H1 (cell line): ENCODE measurements around the gene MDH1. TPM values are rescaled to one million over a fixed set of nuclear protein-coding genes. Genes with fewer than 3 reads are reported as not detected.

Source experiments
- CTCF ChIA-PET: fragments of 300-600 bp; sonication (Branson Sonifier 250); formaldehyde crosslinking; loops from one replicate; lab custom pipeline; 2021; ENCODE audit not compliant: partially characterized antibody; lab: Charles Lee
- POLR2A ChIA-PET: fragments of 300-600 bp; sonication (Branson Sonifier 250); formaldehyde crosslinking; loops from one replicate; lab custom pipeline; 2021; ENCODE audit warnings: inconsistent platforms; ENCODE audit not compliant: partially characterized antibody; lab: Charles Lee
- DNase-seq, 2 experiments: peaks; one replicate each; pipeline versions ENCODE4 v3.0.0 to v3.0.0-alpha.2; 2010 to 2022; ENCODE audit warnings: low spot score in 2 of 2, low read depth in 1 of 2, mixed read lengths in 1 of 2
- FAIRE-seq: peaks from 2 replicates; lab custom pipeline; 2011; peaks lifted over from hg19 to GRCh38; lab: Jason Lieb, UNC
- H2AFZ ChIP-seq: 2 replicates; pipeline ENCODE4 v1.8.1; 2012; ENCODE audit warnings: low read length, inconsistent platforms
- H2AK5ac ChIP-seq: 2 replicates; pipeline ENCODE4 v1.6.1; 2013; ENCODE audit warnings: low read depth, low read length
- H2BK120ac ChIP-seq: replicated peaks from 2 replicates; pipeline ENCODE3; 2013; ENCODE audit warnings: low read depth, low read length, inconsistent platforms
- H2BK12ac ChIP-seq: 2 replicates; pipeline ENCODE4 v1.6.1; 2013; ENCODE audit warnings: low read depth, low read length
- H2BK15ac ChIP-seq: 2 replicates; pipeline ENCODE4 v1.6.1; 2013; ENCODE audit warnings: low read length
- H2BK20ac ChIP-seq: 2 replicates; pipeline ENCODE4 v1.6.1; 2013; ENCODE audit warnings: low read length
- H2BK5ac ChIP-seq: 2 replicates; pipeline ENCODE4 v1.6.1; 2013; ENCODE audit warnings: low read depth, low read length
- H3K14ac ChIP-seq: 2 replicates; pipeline ENCODE4 v1.6.1; 2013; ENCODE audit warnings: inconsistent platforms; ENCODE audit not compliant: insufficient read length
- H3K18ac ChIP-seq: 2 replicates; pipeline ENCODE4 v1.6.1; 2013; ENCODE audit warnings: low read length; ENCODE audit errors: extremely low read depth
- H3K23ac ChIP-seq: 2 replicates; pipeline ENCODE4 v1.6.1; 2013; ENCODE audit warnings: inconsistent platforms; ENCODE audit not compliant: insufficient read length
- H3K23me2 ChIP-seq: 2 replicates; pipeline ENCODE4 v1.6.1; 2013; ENCODE audit warnings: low read depth, low read length
- H3K27ac ChIP-seq: 2 replicates; pipeline ENCODE4 v1.6.1; 2011; ENCODE audit warnings: low read depth, low read length, inconsistent platforms
- H3K27me3 ChIP-seq, 4 experiments: replicated peaks in 1 of 4; 1 replicate in 1 of 4; 2 replicates in 3 of 4; pipeline versions ENCODE4 v1.6.1 to v1.8.1; 2011 to 2013; ENCODE audit warnings: low read length in 3 of 4, mild to moderate bottlenecking in 3 of 4, inconsistent platforms in 2 of 4, mixed read lengths in 2 of 4, moderate library complexity in 1 of 4; ENCODE audit not compliant: control insufficient read depth in 3 of 4, insufficient read depth in 3 of 4; ENCODE audit errors: extremely low read depth in 1 of 4
- H3K36me3 ChIP-seq, 4 experiments: 2 replicates each; pipeline versions ENCODE4 v1.6.1 to v1.8.1; 2011 to 2013; ENCODE audit warnings: mild to moderate bottlenecking in 4 of 4, low read length in 3 of 4, moderate library complexity in 2 of 4, control low read depth in 1 of 4, inconsistent platforms in 1 of 4; ENCODE audit not compliant: insufficient read depth in 4 of 4, control insufficient read depth in 2 of 4
- H3K4ac ChIP-seq: replicated peaks from 2 replicates; pipeline ENCODE3; 2013; ENCODE audit warnings: low read length, low read depth, mixed read lengths, inconsistent platforms; ENCODE audit not compliant: insufficient read length
- H3K4me1 ChIP-seq, 4 experiments: replicated peaks in 1 of 4; 1 replicate in 1 of 4; 2 replicates in 3 of 4; pipeline versions ENCODE4 v1.6.1 to v1.8.1; 2011 to 2013; ENCODE audit warnings: low read length in 3 of 4, inconsistent platforms in 2 of 4, mixed read lengths in 1 of 4; ENCODE audit not compliant: insufficient read depth in 4 of 4, control insufficient read depth in 3 of 4
- H3K4me2 ChIP-seq, 2 experiments: 2 replicates each; pipeline versions ENCODE4 v1.6.1 to v1.8.1; 2011 to 2013; ENCODE audit warnings: low read depth in 2 of 2, low read length in 2 of 2, control low read depth in 1 of 2, inconsistent platforms in 1 of 2, mild to moderate bottlenecking in 1 of 2; ENCODE audit not compliant: insufficient read depth in 1 of 2
- H3K4me3 ChIP-seq, 4 experiments: fragments of 200-600, 300-600 bp in 1 of 4; sonication (generic), shearing (Covaris generic), sonication (Bioruptor Twin) in 1 of 4; 2 replicates each; pipeline versions ENCODE4 v1.5.1 to v1.8.1; 2011 to 2016; ENCODE audit warnings: low read length in 4 of 4, low read depth in 3 of 4, control low read depth in 2 of 4, inconsistent platforms in 2 of 4, mild to moderate bottlenecking in 2 of 4, mixed read lengths in 1 of 4, moderate library complexity in 1 of 4; ENCODE audit not compliant: insufficient read depth in 2 of 4; ENCODE audit errors: extremely low read depth in 1 of 4
- H3K56ac ChIP-seq: replicated peaks from 2 replicates; pipeline ENCODE3; 2013; ENCODE audit warnings: low read depth, mild to moderate bottlenecking, mixed read lengths, low read length, inconsistent platforms; ENCODE audit not compliant: insufficient read length
- H3K79me1 ChIP-seq: 2 replicates; pipeline ENCODE4 v1.6.1; 2013; ENCODE audit warnings: low read depth, low read length, control low read depth
- H3K79me2 ChIP-seq, 2 experiments: 2 replicates each; pipeline versions ENCODE4 v1.6.1 to v1.8.1; 2012 to 2013; ENCODE audit warnings: low read length in 2 of 2, mild to moderate bottlenecking in 2 of 2, inconsistent platforms in 1 of 2; ENCODE audit not compliant: insufficient read depth in 2 of 2, control insufficient read depth in 1 of 2
- H3K9ac ChIP-seq, 4 experiments: replicated peaks in 1 of 4; 1 replicate in 1 of 4; 2 replicates in 3 of 4; pipeline versions ENCODE4 v1.6.1 to v1.8.1; 2011 to 2013; ENCODE audit warnings: low read depth in 3 of 4, low read length in 3 of 4, control low read depth in 2 of 4, mild to moderate bottlenecking in 2 of 4, moderate library complexity in 2 of 4, inconsistent platforms in 1 of 4; ENCODE audit errors: extremely low read depth in 1 of 4
- H3K9me3 ChIP-seq, 2 experiments: 2 replicates each; pipeline versions ENCODE4 v1.6.1 to v1.8.1; 2012 to 2013; ENCODE audit warnings: mild to moderate bottlenecking in 2 of 2, moderate library complexity in 2 of 2, control low read depth in 1 of 2, inconsistent platforms in 1 of 2, low read depth in 1 of 2, low read length in 1 of 2, mixed read lengths in 1 of 2; ENCODE audit not compliant: insufficient read depth in 2 of 2
- H4K20me1 ChIP-seq, 2 experiments: replicated peaks in 1 of 2; 2 replicates each; pipeline versions ENCODE3 to v1.8.1; 2011 to 2013; ENCODE audit warnings: inconsistent platforms in 2 of 2, low read length in 2 of 2, mild to moderate bottlenecking in 1 of 2; ENCODE audit not compliant: insufficient read depth in 2 of 2, control insufficient read depth in 1 of 2
- H4K5ac ChIP-seq: 2 replicates; pipeline ENCODE4 v1.6.1; 2013; ENCODE audit warnings: low read length, low read depth, mixed read lengths, inconsistent platforms; ENCODE audit not compliant: insufficient read length
- H4K8ac ChIP-seq: 2 replicates; pipeline ENCODE4 v1.8.0; 2013; ENCODE audit warnings: mild to moderate bottlenecking, moderate library complexity, low read length, inconsistent platforms; ENCODE audit not compliant: insufficient read depth; ENCODE audit errors: extremely low read depth
- H4K91ac ChIP-seq: replicated peaks from 2 replicates; pipeline ENCODE3; 2013; ENCODE audit warnings: low read length, mixed read lengths, inconsistent platforms; ENCODE audit not compliant: insufficient read length
- BACH1 ChIP-seq: IDR thresholded peaks from 2 replicates; pipeline ENCODE4 v1.6.1; 2012; ENCODE audit warnings: low read length, improper control_type of control experiment
- CBX8 ChIP-seq: fragments of 300-800, 300-1000 bp; sonication (generic); IDR thresholded peaks from 2 replicates; pipeline ENCODE4 v1.7.1; 2016; ENCODE audit warnings: low read depth, low read length, borderline replicate concordance
- HDAC6 ChIP-seq: IDR thresholded peaks from one replicate; pipeline ENCODE4 v1.7.1; 2012; ENCODE audit warnings: low read depth, mild to moderate bottlenecking, inconsistent platforms, low read length, moderate library complexity
- KDM1A ChIP-seq: fragments of 200-600, 300-600 bp; sonication (generic); IDR thresholded peaks from 2 replicates; pipeline ENCODE4 v1.7.1; 2016; ENCODE audit warnings: mild to moderate bottlenecking, low read length, borderline replicate concordance
- MAFK ChIP-seq: IDR thresholded peaks from 2 replicates; pipeline ENCODE4 v1.6.1; 2012; ENCODE audit warnings: low read depth, mild to moderate bottlenecking, improper control_type of control experiment, low read length
- RXRA ChIP-seq: IDR thresholded peaks from 2 replicates; pipeline ENCODE4 v1.6.1; 2011; ENCODE audit warnings: low read depth, mild to moderate bottlenecking, low read length, moderate library complexity; ENCODE audit not compliant: insufficient read depth
- SAP30 ChIP-seq: fragments of 300-600 bp; sonication (generic); IDR thresholded peaks from 2 replicates; pipeline ENCODE4 v1.7.1; 2012; ENCODE audit warnings: low read length, moderate library complexity, mild to moderate bottlenecking, inconsistent platforms; ENCODE audit not compliant: insufficient read depth, insufficient replicate concordance
- SIN3A ChIP-seq, 2 experiments: IDR thresholded peaks in 1 of 2; conservative IDR thresholded peaks in 1 of 2; 2 replicates each; pipeline ENCODE4 v1.6.1; 2011 to 2012; ENCODE audit warnings: low read length in 2 of 2, improper control_type of control experiment in 1 of 2, low read depth in 1 of 2, mild to moderate bottlenecking in 1 of 2
- TCF12 ChIP-seq: IDR thresholded peaks from 2 replicates; pipeline ENCODE4 v1.6.1; 2011; ENCODE audit warnings: low read depth, mild to moderate bottlenecking, low read length
- TEAD4 ChIP-seq: IDR thresholded peaks from 2 replicates; pipeline ENCODE4 v1.6.1; 2012; ENCODE audit warnings: low read depth, low read length, inconsistent platforms, mixed read lengths
- ZNF274 ChIP-seq: IDR thresholded peaks from 2 replicates; pipeline ENCODE4 v1.7.0; 2012; ENCODE audit warnings: low read length, borderline replicate concordance; ENCODE audit errors: extremely low read depth
- WGBS, 2 experiments: shearing (Covaris generic) in 1 of 2; methylation state at CpG; one replicate each; pipeline versions ENCODE4 v1.1.6 to v1.1.7; 2013 to 2015; ENCODE audit warnings: low lambda C conversion rate in 2 of 2, mixed read lengths in 2 of 2, inconsistent platforms in 1 of 2, low coverage in 1 of 2, missing lambda C conversion rate in 1 of 2; ENCODE audit not compliant: insufficient replicate concordance in 2 of 2, insufficient coverage in 1 of 2, insufficient read length in 1 of 2; ENCODE audit errors: extremely low coverage in 1 of 2, missing lambda C conversion rate in 1 of 2; 5-methylcytosine and 5-hydroxymethylcytosine counted together
- polyA plus RNA-seq, 7 experiments: library from polyadenylated mRNA; depleted of rRNA in 3 of 7; stranded (reverse) in 5 of 7; unstranded in 2 of 7; fragments of >200 nt in 5 of 7; fragments of 200-250 nt in 2 of 7; gene quantifications; 1 replicate in 5 of 7; 2 replicates in 1 of 7; 4 replicates in 1 of 7; pipeline versions ENCODE4 v1.2.1 to v1.2.3, GENCODE V29; 2011 to 2013; ENCODE audit warnings: missing spikeins in 2 of 7, mixed read lengths in 2 of 7
- total RNA-seq: library from RNA; stranded (reverse); fragmentation: NEBNext Ultra II Directional; extraction: Animal tissue kit (Norgen Biotek cat#: 25700); gene quantifications from 2 replicates; pipeline ENCODE4 v1.2.1, GENCODE V29; 2021
- TF ChIP-seq, protein P1 (sequence below): IDR thresholded peaks from 2 replicates; pipeline ENCODE4 v1.6.1; 2011; ENCODE audit warnings: low read length, improper control_type of control experiment

The MDH1 gene
- total and polyA plus RNA-seq, 2 of the 8 experiments (the other 6 are each of a cell fraction or from before 2014, with no cell fraction given), result 353 to 376 TPM

DNA sequence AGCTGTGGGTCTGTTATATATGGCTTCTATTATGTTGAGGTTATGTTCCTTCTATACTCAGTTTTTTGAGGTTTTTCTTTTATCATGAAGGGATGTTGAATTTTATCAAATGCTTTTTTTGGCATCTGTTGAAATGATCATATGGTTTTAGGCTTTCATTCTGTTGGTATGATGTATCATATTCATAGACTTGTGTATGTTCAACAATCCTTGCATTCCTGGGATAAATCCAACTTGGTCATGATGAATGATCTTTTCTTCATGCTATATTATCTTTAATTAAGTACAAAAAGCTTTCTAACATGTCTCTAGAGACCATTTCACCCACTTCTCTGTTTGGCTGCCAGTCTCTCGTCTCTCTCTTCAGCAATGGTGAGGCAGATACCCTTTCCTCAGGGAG lies 54.2 kb downstream of the MDH1 start:
- Histone ChIP-seq H2BK12ac (0 out of 2 replicates have a peak overlapping the region, but pooled peaks have one; percentile 1), H3K9me3 (no peaks in the 10 kb centered on the region; a peak in 1 of 4 replicates), H3K4me1 (peaks cover 0 to 6% (median 2%) of the 10 kb centered on the region in 4 experiments; a peak in 4 of 7 replicates), H3K18ac (no peak overlapping the region), H3K4me2 (no peak overlapping the region), H3K14ac (no peak overlapping the region), H3K27ac (no peak overlapping the region), H3K79me2 (no peaks in the 10 kb centered on the region), H3K9ac (no peak overlapping the region), H3K23me2 (no peaks in the 10 kb centered on the region), H2BK20ac (no peak overlapping the region), H4K5ac (no peak overlapping the region), H3K56ac (no peak overlapping the region), H2AFZ (no peak overlapping the region), H3K36me3 (no peaks in the 10 kb centered on the region; a peak in 1 of 8 replicates), H2BK5ac (no peak overlapping the region), H2BK120ac (no peak overlapping the region), H3K4ac (no peak overlapping the region), H4K91ac (no peak overlapping the region), H2BK15ac (no peak overlapping the region), H3K23ac (no peak overlapping the region), H3K4me3 (no peak overlapping the region), H4K8ac (no peak overlapping the region), H3K27me3 (no peaks in the 10 kb centered on the region), H3K79me1 (no peaks in the 10 kb centered on the region), H2AK5ac (no peak overlapping the region), H4K20me1 (no peaks in the 10 kb centered on the region)
- WGBS, 2 experiments, result 83% methylated on average over 1 of the region's 1 CpG; no CpG with 5 or more reads in 1 of the 2 experiments
- DNase-seq (no peak), FAIRE-seq (no peak)
- TF ChIP-seq SIN3A (conservative IDR thresholded peaks at IDR 0.05 in 1 of 2, IDR thresholded peaks at IDR 0.05 in 1 of 2; ENCODE audit: low read depth in 1 of 2, low read length in 2 of 2), result no peak
- TF ChIP-seq HDAC6, result no peak
- no peak for TF ChIP-seq TCF12
- no peak for TF ChIP-seq SAP30
- TF ChIP-seq BACH1, result no peak
- TF ChIP-seq MAFK, result no peak
- no peak for TF ChIP-seq KDM1A
- no peak for TF ChIP-seq RXRA
- TF ChIP-seq, protein P1, sequence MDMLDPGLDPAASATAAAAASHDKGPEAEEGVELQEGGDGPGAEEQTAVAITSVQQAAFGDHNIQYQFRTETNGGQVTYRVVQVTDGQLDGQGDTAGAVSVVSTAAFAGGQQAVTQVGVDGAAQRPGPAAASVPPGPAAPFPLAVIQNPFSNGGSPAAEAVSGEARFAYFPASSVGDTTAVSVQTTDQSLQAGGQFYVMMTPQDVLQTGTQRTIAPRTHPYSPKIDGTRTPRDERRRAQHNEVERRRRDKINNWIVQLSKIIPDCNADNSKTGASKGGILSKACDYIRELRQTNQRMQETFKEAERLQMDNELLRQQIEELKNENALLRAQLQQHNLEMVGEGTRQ, result no peak
- no peak for TF ChIP-seq ZNF274
- TF ChIP-seq TEAD4, result no peak
- TF ChIP-seq CBX8, result no peak
- ChIA-PET POLR2A (no interaction called here), CTCF (interaction anchor here (0.9 kb wide), 1 partner anchor 219 kb away, joined by 3 read pairs; no protein-coding TSS in a partner anchor)
